ENCODE results near the gene PI4KA.

DNA sequence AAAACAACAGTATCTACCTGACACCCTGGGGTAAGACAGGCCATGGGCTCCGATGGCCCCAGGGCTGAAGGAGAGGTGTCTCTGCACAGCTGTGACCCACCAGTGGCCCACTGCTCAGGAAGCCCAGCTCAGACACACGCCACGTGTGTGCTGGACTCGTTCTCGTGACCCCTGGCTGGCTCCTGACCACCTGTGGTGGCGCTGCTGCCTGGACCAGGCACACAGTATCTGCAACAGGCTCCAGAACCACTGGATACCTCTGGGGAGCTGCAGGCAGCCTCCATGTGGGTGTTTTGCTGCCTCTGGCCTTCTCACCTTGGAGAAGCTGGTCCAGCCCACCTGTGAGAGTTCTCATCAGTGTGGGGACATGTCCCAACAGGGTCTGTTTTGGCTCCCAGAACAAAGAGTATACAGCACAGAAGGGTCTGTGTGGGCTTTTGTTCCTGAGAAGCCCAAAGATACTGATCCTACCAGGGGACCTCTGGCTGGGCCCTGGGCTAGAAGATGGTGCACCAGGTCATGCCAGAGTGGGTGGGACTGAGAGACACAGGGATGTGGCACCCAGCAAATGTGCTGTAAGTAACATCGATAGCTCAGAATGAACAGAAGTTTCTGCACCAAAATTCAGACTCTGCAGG lies 106.4 kb downstream of the PI4KA start:
- TF ChIP-seq CTCF (IDR thresholded peaks at IDR 0.05) (no peak), REST (IDR thresholded peaks at IDR 0.05; ENCODE audit: insufficient read depth in 1 of 2, low read depth in 2 of 2, low read length in 1 of 2) (no peak)
